ENCODE results near the gene HNRNPH3.

Gene HNRNPH3

DNA sequence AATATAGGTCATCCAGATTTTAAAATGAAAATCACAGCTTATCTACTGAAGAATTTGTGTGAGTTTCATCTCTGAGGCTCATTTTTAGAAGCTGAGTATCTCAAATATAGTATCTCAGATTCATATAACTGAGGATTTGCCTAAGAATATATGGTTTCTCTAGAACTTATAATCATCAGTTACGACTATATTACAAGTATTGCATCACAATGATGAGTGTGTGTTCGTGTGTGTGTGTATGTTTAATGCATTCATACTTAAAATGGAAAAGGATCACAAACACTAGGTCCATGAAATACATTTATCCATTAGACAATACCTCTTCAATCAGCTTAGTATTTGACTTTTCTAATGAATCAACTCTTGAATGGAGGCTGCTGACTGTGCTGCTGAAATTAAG is 53.9 kb downstream of the HNRNPH3 start:
- DNase-seq (ENCODE audit: low read depth in 2 of 2) = no peak

Measured in fibroblast of skin of left biceps (primary cell).